ENCODE data around the gene TBX18.

Gene TBX18

GRCh38 chr6:84652356-84653026 is 111.9 kb downstream of the TBX18 start:
- H3K27ac ChIP-seq = no peak overlapping the region
- TF ChIP-seq CTCF (conservative IDR thresholded peaks at IDR 0.05) = no peak
- TF ChIP-seq ZFX (IDR thresholded peaks at IDR 0.05) = no peak

GRCh38 chr6:84651583-84651982 is 112.8 kb downstream of the TBX18 start:
- TF ChIP-seq ZFX (IDR thresholded peaks at IDR 0.05) = no peak
- TF ChIP-seq CTCF (conservative IDR thresholded peaks at IDR 0.05) = no peak
- H3K27ac ChIP-seq = no peak overlapping the region

- H3K27ac ChIP-seq = no peak overlapping the region
- TF ChIP-seq CTCF (conservative IDR thresholded peaks at IDR 0.05) (no peak), ZFX (IDR thresholded peaks at IDR 0.05) (no peak)
These were observed 116.0 kb downstream of the TBX18 start for GRCh38 chr6:84648444-84648843.

- TF ChIP-seq CTCF (conservative IDR thresholded peaks at IDR 0.05) (no peak), ZFX (IDR thresholded peaks at IDR 0.05) (no peak)
- H3K27ac ChIP-seq = no peak overlapping the region
These were observed 118.7 kb downstream of the TBX18 start for GRCh38 chr6:84645563-84646266.

- TF ChIP-seq ZFX (IDR thresholded peaks at IDR 0.05) (no peak), CTCF (conservative IDR thresholded peaks at IDR 0.05) (no peak)
- H3K27ac ChIP-seq = no peak overlapping the region
These were observed 119.4 kb downstream of the TBX18 start for GRCh38 chr6:84645000-84645399.

- H3K27ac ChIP-seq = no peak overlapping the region
- no peak for TF ChIP-seq CTCF (conservative IDR thresholded peaks at IDR 0.05)
- TF ChIP-seq ZFX (IDR thresholded peaks at IDR 0.05) = no peak
These were observed 120.6 kb downstream of the TBX18 start for GRCh38 chr6:84643778-84644177.

- TF ChIP-seq CTCF (conservative IDR thresholded peaks at IDR 0.05) (no peak), ZFX (IDR thresholded peaks at IDR 0.05) (no peak)
These were observed 123.3 kb downstream of the TBX18 start for GRCh38 chr6:84641076-84641475.

More at GRCh38 chr6:84641076-84641475, 123.3 kb downstream of the TBX18 start:
- H3K27ac ChIP-seq = no peak overlapping the region

All from C4-2B (cell line).